ENCODE results near the gene PRDM15. TPM values are rescaled to one million over a fixed set of nuclear protein-coding genes. Genes with fewer than 3 reads are reported as not detected.
"Not testable (repeated sequence)": the region's sequence is repeated elsewhere in the genome, so short reads cannot be mapped to it uniquely, and the experiment has no call there.

The PRDM15 gene
- total RNA-seq, 1 donor from 2014 or later = 10.2 TPM

- Mint-ChIP-seq H3K9me3 (ENCODE audit: unreplicated experiment) (peaks cover 2% of the 10 kb centered on the region), H3K27ac (ENCODE audit: unreplicated experiment) (no peak overlapping the region), H3K4me3 (ENCODE audit: unreplicated experiment) (no peak overlapping the region)
Measured at GRCh38 chr21:41786509-41786987, 92.6 kb downstream of the PRDM15 start.

GRCh38 chr21:41785262-41785661, 93.9 kb downstream of the PRDM15 start:
- not testable (repeated sequence) for H3K27me3 Mint-ChIP-seq (ENCODE audit: unreplicated experiment); H3K4me1 Mint-ChIP-seq (ENCODE audit: low read depth, unreplicated experiment); H3K27ac Mint-ChIP-seq (ENCODE audit: unreplicated experiment)

More at GRCh38 chr21:41786509-41786987, 92.6 kb downstream of the PRDM15 start:
- H3K27me3 Mint-ChIP-seq (ENCODE audit: unreplicated experiment) = peaks cover 2% of the 10 kb centered on the region
- DNase-seq = no peak
- TF ChIP-seq, protein P1, sequence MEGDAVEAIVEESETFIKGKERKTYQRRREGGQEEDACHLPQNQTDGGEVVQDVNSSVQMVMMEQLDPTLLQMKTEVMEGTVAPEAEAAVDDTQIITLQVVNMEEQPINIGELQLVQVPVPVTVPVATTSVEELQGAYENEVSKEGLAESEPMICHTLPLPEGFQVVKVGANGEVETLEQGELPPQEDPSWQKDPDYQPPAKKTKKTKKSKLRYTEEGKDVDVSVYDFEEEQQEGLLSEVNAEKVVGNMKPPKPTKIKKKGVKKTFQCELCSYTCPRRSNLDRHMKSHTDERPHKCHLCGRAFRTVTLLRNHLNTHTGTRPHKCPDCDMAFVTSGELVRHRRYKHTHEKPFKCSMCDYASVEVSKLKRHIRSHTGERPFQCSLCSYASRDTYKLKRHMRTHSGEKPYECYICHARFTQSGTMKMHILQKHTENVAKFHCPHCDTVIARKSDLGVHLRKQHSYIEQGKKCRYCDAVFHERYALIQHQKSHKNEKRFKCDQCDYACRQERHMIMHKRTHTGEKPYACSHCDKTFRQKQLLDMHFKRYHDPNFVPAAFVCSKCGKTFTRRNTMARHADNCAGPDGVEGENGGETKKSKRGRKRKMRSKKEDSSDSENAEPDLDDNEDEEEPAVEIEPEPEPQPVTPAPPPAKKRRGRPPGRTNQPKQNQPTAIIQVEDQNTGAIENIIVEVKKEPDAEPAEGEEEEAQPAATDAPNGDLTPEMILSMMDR (IDR thresholded peaks at IDR 0.05; ENCODE audit: partially characterized antibody, unreplicated experiment) = no peak
- peaks cover 3% of the 10 kb centered on the region for H3K36me3 Mint-ChIP-seq (ENCODE audit: unreplicated experiment)
- no peaks in the 10 kb centered on the region for H3K4me1 Mint-ChIP-seq (ENCODE audit: low read depth, unreplicated experiment)

GRCh38 chr21:41784456-41785102, 94.6 kb downstream of the PRDM15 start:
- Mint-ChIP-seq H3K4me1 (ENCODE audit: low read depth, unreplicated experiment) (peaks cover 1% of the 10 kb centered on the region), H3K27me3 (ENCODE audit: unreplicated experiment) (peaks cover 3% of the 10 kb centered on the region)
- TF ChIP-seq, protein P1 (IDR thresholded peaks at IDR 0.05; ENCODE audit: partially characterized antibody, unreplicated experiment) = no peak

More at GRCh38 chr21:41785262-41785661, 93.9 kb downstream of the PRDM15 start:
- DNase-seq; H3K9me3 Mint-ChIP-seq (ENCODE audit: unreplicated experiment); H3K4me3 Mint-ChIP-seq (ENCODE audit: unreplicated experiment); H3K36me3 Mint-ChIP-seq (ENCODE audit: unreplicated experiment): not testable (repeated sequence)

DNA sequence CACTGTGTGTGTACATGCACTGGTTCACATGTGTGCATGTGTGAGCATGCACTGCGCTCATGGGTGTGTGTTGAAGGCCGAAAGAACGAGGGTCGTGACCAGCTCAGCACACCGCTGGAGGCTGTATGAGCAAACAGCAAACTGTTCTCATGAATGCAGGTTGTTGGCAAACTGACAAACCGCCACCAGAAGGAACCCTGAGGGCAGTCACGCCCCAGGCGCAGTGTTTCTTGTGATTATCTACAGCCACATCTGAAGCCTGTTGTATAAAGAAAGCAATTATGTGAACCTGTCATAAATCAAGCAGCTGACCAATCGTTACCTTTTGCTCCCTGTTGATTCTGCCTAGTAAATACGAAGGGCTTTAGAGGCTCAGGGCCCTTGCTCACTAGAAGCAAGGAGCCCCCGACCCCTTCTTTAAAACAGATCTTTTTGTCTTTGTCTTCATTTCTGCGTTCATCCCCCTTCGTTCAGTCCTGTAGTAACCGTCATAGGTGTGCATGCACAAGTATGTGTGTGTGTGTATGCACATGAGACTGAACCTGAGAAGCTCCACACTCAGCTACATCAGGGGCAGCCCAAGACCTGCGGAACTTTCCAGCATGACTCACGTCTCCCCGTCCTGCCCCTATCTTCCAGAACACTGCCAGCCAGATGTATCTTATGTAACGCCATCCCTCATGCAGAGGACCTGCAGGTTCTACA, 95.5 kb downstream of the PRDM15 start:
- no peak overlapping the region for H3K27ac Mint-ChIP-seq (ENCODE audit: unreplicated experiment)
- TF ChIP-seq, protein P1 (IDR thresholded peaks at IDR 0.05; ENCODE audit: partially characterized antibody, unreplicated experiment) = no peak
- H3K27me3 Mint-ChIP-seq (ENCODE audit: unreplicated experiment) = peaks cover 4% of the 10 kb centered on the region
- peaks cover 2% of the 10 kb centered on the region for H3K9me3 Mint-ChIP-seq (ENCODE audit: unreplicated experiment)
- H3K36me3 Mint-ChIP-seq (ENCODE audit: unreplicated experiment) = no peaks in the 10 kb centered on the region
- no peak overlapping the region for H3K4me3 Mint-ChIP-seq (ENCODE audit: unreplicated experiment)
- DNase-seq = no peak
- peaks cover 2% of the 10 kb centered on the region for H3K4me1 Mint-ChIP-seq (ENCODE audit: low read depth, unreplicated experiment)

More at GRCh38 chr21:41784456-41785102, 94.6 kb downstream of the PRDM15 start:
- Mint-ChIP-seq H3K4me3 (ENCODE audit: unreplicated experiment) (no peak overlapping the region), H3K36me3 (ENCODE audit: unreplicated experiment) (no peaks in the 10 kb centered on the region), H3K9me3 (ENCODE audit: unreplicated experiment) (peaks cover 2% of the 10 kb centered on the region), H3K27ac (ENCODE audit: unreplicated experiment) (no peak overlapping the region)
- DNase-seq = no peak

DNA sequence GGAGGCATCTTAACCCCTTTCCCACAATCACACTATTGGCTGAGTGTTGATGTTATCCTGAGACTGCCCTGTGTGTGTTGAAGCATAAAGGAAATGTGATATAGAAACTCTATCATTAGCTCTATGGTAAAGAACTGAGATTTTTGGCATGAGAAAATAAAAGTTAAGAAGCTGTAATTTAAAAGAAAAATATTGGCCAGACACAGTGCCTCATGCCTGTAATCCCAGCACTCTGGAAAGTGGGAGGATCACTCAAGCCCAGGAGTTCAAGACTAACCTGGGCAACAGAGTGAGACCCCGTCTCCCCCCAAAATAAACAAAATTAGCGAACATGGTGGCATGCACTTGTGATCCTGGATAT, 98.1 kb downstream of the PRDM15 start:
- H3K36me3 Mint-ChIP-seq (ENCODE audit: unreplicated experiment) = no peaks in the 10 kb centered on the region
- H3K27ac Mint-ChIP-seq (ENCODE audit: unreplicated experiment) = no peak overlapping the region
- H3K9me3 Mint-ChIP-seq (ENCODE audit: unreplicated experiment) = no peaks in the 10 kb centered on the region
- H3K4me1 Mint-ChIP-seq (ENCODE audit: low read depth, unreplicated experiment) = peaks cover 6% of the 10 kb centered on the region
- TF ChIP-seq, protein P1 (IDR thresholded peaks at IDR 0.05; ENCODE audit: partially characterized antibody, unreplicated experiment) = no peak
- H3K27me3 Mint-ChIP-seq (ENCODE audit: unreplicated experiment) = peaks cover 4% of the 10 kb centered on the region
- no peak for DNase-seq
- H3K4me3 Mint-ChIP-seq (ENCODE audit: unreplicated experiment) = no peak overlapping the region
